ENCODE measurements around the gene IREB2.

IREB2 gene

DNA sequence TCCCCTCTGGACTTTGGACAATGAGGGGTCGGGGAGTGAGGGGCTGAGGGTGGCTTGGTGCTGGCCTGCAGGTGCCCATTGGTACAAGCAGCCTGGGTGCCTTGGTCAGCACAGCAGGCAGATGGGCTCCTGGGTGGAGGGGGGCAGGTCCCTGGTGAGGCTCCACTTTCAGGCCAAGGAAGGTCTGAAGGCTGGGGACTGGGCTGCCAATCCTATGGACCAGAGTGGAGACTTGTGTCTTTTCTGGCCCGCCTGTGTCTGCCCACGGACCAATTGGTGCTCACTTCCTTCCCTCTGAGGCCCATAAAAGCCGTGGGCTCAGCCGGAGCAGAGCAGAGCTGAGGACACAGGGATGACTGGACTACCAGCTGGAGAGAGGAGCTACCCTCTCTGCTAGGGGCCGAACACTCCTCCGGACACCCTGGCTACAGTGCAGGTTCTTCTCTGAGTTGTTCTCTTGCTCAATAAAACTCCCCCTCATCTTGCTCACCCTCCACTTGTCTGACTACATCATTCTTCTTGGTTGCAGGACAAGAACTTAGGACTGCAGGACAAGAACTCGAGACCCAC, 31.9 kb upstream of the IREB2 start:
- H3K4me1 ChIP-seq (ENCODE audit: control insufficient read depth, insufficient read depth, low read length), result peaks cover 10% of the 10 kb centered on the region
- H3K9ac ChIP-seq (ENCODE audit: low read length), result no peak overlapping the region
- H3K27ac ChIP-seq (ENCODE audit: low read depth, low read length), result no peak overlapping the region
- no peaks in the 10 kb centered on the region for H3K36me3 ChIP-seq (ENCODE audit: control insufficient read depth, insufficient read depth, low read length)
- H3K27me3 ChIP-seq (ENCODE audit: control insufficient read depth, insufficient read depth, low read length), result no peaks in the 10 kb centered on the region; the same call in 1 of the 2 replicates
- H3K9me3 ChIP-seq (ENCODE audit: control insufficient read depth, insufficient read depth, low read depth, low read length), result no peaks in the 10 kb centered on the region
- H3K4me3 ChIP-seq (ENCODE audit: low read depth, low read length), result no peak overlapping the region

DNA sequence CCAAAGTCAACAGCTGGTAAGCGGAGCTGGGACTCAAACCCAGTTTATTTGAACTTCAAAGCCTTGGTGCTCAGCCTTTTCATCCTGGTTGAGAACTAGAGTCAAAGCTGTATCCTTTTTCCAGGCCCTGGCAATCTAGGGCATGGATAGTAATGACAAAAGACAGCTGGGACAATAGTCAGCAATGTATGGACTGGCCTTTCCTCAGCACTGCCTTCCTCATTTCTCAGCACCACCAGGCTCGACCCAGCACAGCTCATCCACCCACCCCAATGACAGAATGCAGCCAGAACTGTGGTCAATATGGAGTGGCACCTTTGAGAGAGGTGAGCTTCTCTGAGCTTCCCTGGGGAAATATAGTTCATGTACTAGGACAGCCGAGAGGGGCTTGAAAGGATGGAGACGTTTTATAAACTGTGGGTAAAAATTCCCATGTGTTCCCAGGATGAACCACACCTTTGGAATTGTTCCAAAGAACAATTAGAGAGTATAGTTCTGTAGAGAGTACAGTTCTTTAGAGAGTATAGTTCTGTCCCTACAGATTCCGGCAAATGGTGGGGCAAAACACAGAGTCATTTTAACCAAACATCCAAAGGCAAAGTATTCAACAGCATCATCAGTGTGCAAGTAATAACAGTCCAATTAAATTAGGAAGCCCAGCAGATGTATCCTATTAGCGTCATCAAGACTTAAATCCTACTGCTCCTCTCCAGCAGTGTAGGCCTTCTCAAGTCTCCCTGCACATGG, 30.2 kb upstream of the IREB2 start:
- Histone ChIP-seq H3K4me1 (ENCODE audit: control insufficient read depth, insufficient read depth, low read length) (peaks cover 10% of the 10 kb centered on the region), H3K9ac (ENCODE audit: low read length) (no peak overlapping the region), H3K9me3 (ENCODE audit: control insufficient read depth, insufficient read depth, low read depth, low read length) (no peaks in the 10 kb centered on the region), H3K4me3 (ENCODE audit: low read depth, low read length) (no peak overlapping the region), H3K27me3 (ENCODE audit: control insufficient read depth, insufficient read depth, low read length) (no peaks in the 10 kb centered on the region; the same call in 1 of the 2 replicates), H3K27ac (ENCODE audit: low read depth, low read length) (no peak overlapping the region), H3K36me3 (ENCODE audit: control insufficient read depth, insufficient read depth, low read length) (no peaks in the 10 kb centered on the region)

- H3K27me3 ChIP-seq (ENCODE audit: control insufficient read depth, insufficient read depth, low read length), result no peaks in the 10 kb centered on the region; the same call in 1 of the 2 replicates
Observed at GRCh38 chr15:78408355-78408640, 29.7 kb upstream of the IREB2 start.

GRCh38 chr15:78408961-78409360, 29.1 kb upstream of the IREB2 start:
- Histone ChIP-seq H3K27me3 (ENCODE audit: control insufficient read depth, insufficient read depth, low read length) (no peaks in the 10 kb centered on the region; the same call in 1 of the 2 replicates), H3K27ac (ENCODE audit: low read depth, low read length) (no peak overlapping the region), H3K4me3 (ENCODE audit: low read depth, low read length) (no peak overlapping the region), H3K4me1 (ENCODE audit: control insufficient read depth, insufficient read depth, low read length) (peaks cover 10% of the 10 kb centered on the region), H3K36me3 (ENCODE audit: control insufficient read depth, insufficient read depth, low read length) (no peaks in the 10 kb centered on the region), H3K9me3 (ENCODE audit: control insufficient read depth, insufficient read depth, low read depth, low read length) (no peaks in the 10 kb centered on the region), H3K9ac (ENCODE audit: low read length) (no peak overlapping the region)

More at GRCh38 chr15:78408355-78408640, 29.7 kb upstream of the IREB2 start:
- Histone ChIP-seq H3K4me3 (ENCODE audit: low read depth, low read length) (no peak overlapping the region), H3K9me3 (ENCODE audit: control insufficient read depth, insufficient read depth, low read depth, low read length) (no peaks in the 10 kb centered on the region), H3K36me3 (ENCODE audit: control insufficient read depth, insufficient read depth, low read length) (no peaks in the 10 kb centered on the region), H3K4me1 (ENCODE audit: control insufficient read depth, insufficient read depth, low read length) (peaks cover 10% of the 10 kb centered on the region), H3K9ac (ENCODE audit: low read length) (no peak overlapping the region), H3K27ac (ENCODE audit: low read depth, low read length) (no peak overlapping the region)

DNA sequence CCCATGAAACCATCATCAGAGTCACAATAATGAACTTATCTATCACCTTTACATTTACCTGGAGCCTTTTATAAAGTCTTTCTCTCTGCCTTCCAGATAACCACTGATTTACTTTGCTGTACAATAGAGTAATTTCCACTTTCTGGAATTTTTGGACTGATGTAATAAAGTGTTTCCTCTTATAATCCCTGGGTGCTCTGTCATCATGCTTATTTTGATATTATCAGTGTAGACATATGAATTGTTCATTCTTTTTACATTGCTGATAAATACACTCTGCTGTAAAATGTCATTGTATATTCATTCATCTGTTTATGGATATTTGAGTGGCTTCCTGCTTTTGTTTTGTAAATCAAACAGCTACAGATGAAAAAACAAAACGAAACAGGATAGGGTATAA, 27.0 kb upstream of the IREB2 start:
- Histone ChIP-seq H3K4me1 (ENCODE audit: control insufficient read depth, insufficient read depth, low read length) (peaks cover 11% of the 10 kb centered on the region; the same call in 1 of the 2 replicates), H3K27ac (ENCODE audit: low read depth, low read length) (no peak overlapping the region), H3K27me3 (ENCODE audit: control insufficient read depth, insufficient read depth, low read length) (no peaks in the 10 kb centered on the region; the same call in 1 of the 2 replicates)

DNA sequence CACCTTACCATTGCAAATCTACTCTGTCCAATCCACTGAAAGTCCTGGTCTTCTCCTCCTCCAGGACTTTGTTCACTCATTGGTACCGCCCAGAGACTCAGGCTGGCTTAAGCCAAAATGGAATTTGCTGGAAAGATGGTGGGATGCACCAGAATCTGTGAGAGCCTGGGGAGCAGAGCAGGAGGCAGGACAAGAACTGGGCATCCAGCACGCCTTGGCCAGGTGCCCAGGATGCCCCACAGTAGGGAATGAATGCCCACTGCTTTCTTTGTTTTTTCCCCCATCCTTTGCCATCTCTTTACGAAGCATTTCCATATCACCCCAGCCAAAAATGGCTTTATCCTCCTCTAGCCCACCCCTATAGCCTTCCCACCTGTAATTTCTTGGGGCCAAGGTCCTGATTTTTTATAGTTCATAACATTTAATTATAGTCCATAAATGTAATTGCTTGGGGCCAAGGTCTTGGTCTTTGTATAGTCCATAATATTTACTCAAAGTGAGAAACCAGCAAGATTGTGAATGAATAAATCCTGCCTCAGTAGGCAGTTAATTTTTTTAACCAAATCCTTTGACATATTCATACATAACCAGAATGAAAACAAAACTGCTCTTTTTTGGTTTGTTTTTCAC, 23.3 kb upstream of the IREB2 start:
- Histone ChIP-seq H3K27me3 (ENCODE audit: control insufficient read depth, insufficient read depth, low read length) (no peaks in the 10 kb centered on the region), H3K9me3 (ENCODE audit: control insufficient read depth, insufficient read depth, low read depth, low read length) (peaks cover 6% of the 10 kb centered on the region), H3K9ac (ENCODE audit: low read length) (no peak overlapping the region), H3K4me1 (ENCODE audit: control insufficient read depth, insufficient read depth, low read length) (peaks cover 11% of the 10 kb centered on the region; the same call in 1 of the 2 replicates), H3K4me3 (ENCODE audit: low read depth, low read length) (no peak overlapping the region), H3K27ac (ENCODE audit: low read depth, low read length) (no peak overlapping the region), H3K36me3 (ENCODE audit: control insufficient read depth, insufficient read depth, low read length) (no peaks in the 10 kb centered on the region)

More for the DNA sequence above, 27.0 kb upstream of the IREB2 start:
- H3K36me3 ChIP-seq (ENCODE audit: control insufficient read depth, insufficient read depth, low read length), result no peaks in the 10 kb centered on the region
- no peak overlapping the region for H3K4me3 ChIP-seq (ENCODE audit: low read depth, low read length)
- H3K9me3 ChIP-seq (ENCODE audit: control insufficient read depth, insufficient read depth, low read depth, low read length), result no peaks in the 10 kb centered on the region
- no peak overlapping the region for H3K9ac ChIP-seq (ENCODE audit: low read length)

DNA sequence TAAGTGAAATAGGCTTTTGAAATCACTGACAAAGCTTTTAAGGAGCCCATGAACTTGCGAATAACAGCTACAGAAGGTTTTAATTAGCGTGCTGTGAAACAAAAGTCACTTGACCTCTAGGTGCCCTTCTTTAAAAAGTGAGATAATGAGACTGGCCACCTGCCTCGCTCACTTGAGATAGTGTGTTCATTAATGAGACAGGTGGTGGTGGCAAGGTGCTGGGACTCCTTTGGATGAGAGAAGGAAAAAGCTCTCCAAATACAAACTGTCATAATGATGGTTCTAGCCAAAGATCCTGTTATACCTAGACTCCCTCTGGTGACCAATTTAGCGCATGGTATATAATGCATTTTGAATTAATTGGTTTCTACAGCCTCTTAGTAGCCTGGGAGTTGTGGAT, 22.7 kb upstream of the IREB2 start:
- H3K9me3 ChIP-seq (ENCODE audit: control insufficient read depth, insufficient read depth, low read depth, low read length), result peaks cover 6% of the 10 kb centered on the region
- no peak overlapping the region for H3K4me3 ChIP-seq (ENCODE audit: low read depth, low read length)
- no peaks in the 10 kb centered on the region for H3K27me3 ChIP-seq (ENCODE audit: control insufficient read depth, insufficient read depth, low read length)
- peaks cover 11% of the 10 kb centered on the region; the same call in 1 of the 2 replicates for H3K4me1 ChIP-seq (ENCODE audit: control insufficient read depth, insufficient read depth, low read length)
- H3K9ac ChIP-seq (ENCODE audit: low read length), result no peak overlapping the region
- H3K27ac ChIP-seq (ENCODE audit: low read depth, low read length), result no peak overlapping the region
- no peaks in the 10 kb centered on the region for H3K36me3 ChIP-seq (ENCODE audit: control insufficient read depth, insufficient read depth, low read length)

DNA sequence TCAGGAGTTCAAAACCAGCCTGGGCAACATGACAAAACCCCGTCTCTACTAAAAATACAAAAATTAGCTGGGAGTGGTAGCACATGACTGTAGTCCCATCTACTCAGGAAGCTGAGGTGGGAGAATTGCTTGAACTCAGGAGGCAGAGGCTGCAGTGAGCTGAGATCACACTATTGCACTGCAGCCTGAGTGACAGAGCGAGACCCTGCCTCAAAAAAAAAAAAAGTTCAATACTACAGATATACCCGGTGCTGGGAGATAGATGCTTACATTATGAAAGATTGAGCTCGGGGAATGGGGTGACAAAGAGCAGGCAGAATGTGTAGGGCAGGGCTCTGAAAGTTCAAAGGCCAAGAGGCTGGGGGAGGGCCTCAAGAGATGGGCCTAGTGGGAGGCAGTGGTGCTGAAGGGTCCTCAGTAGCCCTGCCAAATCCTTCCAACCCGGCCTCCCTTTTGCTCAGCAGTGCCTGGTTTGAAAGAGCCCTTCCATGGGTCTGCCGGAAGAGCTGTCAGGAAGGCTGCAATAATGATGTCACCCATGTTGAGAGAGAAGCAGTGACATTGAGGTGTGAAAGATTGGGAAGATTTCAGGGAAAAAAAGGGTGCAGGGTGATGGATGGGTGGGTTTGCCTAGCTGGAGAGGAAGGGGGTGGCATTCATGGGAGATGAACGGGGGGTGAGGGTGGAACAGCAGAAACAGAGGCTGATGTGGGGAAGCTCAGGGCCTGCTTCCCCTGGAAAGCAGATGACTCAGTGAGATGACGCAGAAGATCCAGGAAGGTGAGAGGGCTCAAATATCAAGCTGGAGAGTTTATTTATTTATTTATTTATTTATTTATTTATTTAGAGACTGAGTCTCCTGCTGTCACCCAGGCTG, 20.0 kb upstream of the IREB2 start:
- Histone ChIP-seq H3K4me3 (ENCODE audit: low read depth, low read length) (no peak overlapping the region), H3K4me1 (ENCODE audit: control insufficient read depth, insufficient read depth, low read length) (peaks cover 11% of the 10 kb centered on the region; the same call in 1 of the 2 replicates), H3K36me3 (ENCODE audit: control insufficient read depth, insufficient read depth, low read length) (no peaks in the 10 kb centered on the region), H3K27me3 (ENCODE audit: control insufficient read depth, insufficient read depth, low read length) (no peaks in the 10 kb centered on the region), H3K9ac (ENCODE audit: low read length) (no peak overlapping the region), H3K27ac (ENCODE audit: low read depth, low read length) (no peak overlapping the region), H3K9me3 (ENCODE audit: control insufficient read depth, insufficient read depth, low read depth, low read length) (peaks cover 6% of the 10 kb centered on the region)

GRCh38 chr15:78418686-78419085, 19.3 kb upstream of the IREB2 start:
- Histone ChIP-seq H3K4me1 (ENCODE audit: control insufficient read depth, insufficient read depth, low read length) (peaks cover 11% of the 10 kb centered on the region; the same call in 1 of the 2 replicates), H3K27ac (ENCODE audit: low read depth, low read length) (no peak overlapping the region), H3K9ac (ENCODE audit: low read length) (no peak overlapping the region), H3K4me3 (ENCODE audit: low read depth, low read length) (no peak overlapping the region), H3K27me3 (ENCODE audit: control insufficient read depth, insufficient read depth, low read length) (no peaks in the 10 kb centered on the region), H3K9me3 (ENCODE audit: control insufficient read depth, insufficient read depth, low read depth, low read length) (peaks cover 6% of the 10 kb centered on the region), H3K36me3 (ENCODE audit: control insufficient read depth, insufficient read depth, low read length) (no peaks in the 10 kb centered on the region)

- H3K36me3 ChIP-seq (ENCODE audit: control insufficient read depth, insufficient read depth, low read length), result no peaks in the 10 kb centered on the region
- H3K9ac ChIP-seq (ENCODE audit: low read length), result no peak overlapping the region
- H3K4me3 ChIP-seq (ENCODE audit: low read depth, low read length), result no peak overlapping the region
- peaks cover 6% of the 10 kb centered on the region for H3K9me3 ChIP-seq (ENCODE audit: control insufficient read depth, insufficient read depth, low read depth, low read length)
- H3K27ac ChIP-seq (ENCODE audit: low read depth, low read length), result no peak overlapping the region
- H3K4me1 ChIP-seq (ENCODE audit: control insufficient read depth, insufficient read depth, low read length), result peaks cover 11% of the 10 kb centered on the region; the same call in 1 of the 2 replicates
- H3K27me3 ChIP-seq (ENCODE audit: control insufficient read depth, insufficient read depth, low read length), result no peaks in the 10 kb centered on the region
Observed at GRCh38 chr15:78419367-78419766, 18.6 kb upstream of the IREB2 start.

Data from HUES6 (cell line).